WTC11 (cell line): ENCODE results near the gene CDK7. TPM values are rescaled to one million over a fixed set of nuclear protein-coding genes. Genes with fewer than 3 reads are reported as not detected.

Source experiments
- ATAC-seq: fragments of 200-7000 bp; cut with Tn5 transposase; 2 replicates; pipeline ENCODE4 v1.10.0; 2021; ENCODE audit warnings: mild to moderate bottlenecking, moderate library complexity
- CTCF ChIA-PET: fragments of 300-600 bp; sonication (Branson Sonifier 250); formaldehyde crosslinking; loops from one replicate; lab custom pipeline; 2021; ENCODE audit warnings: antibody characterized with exemption; lab: Charles Lee
- POLR2A ChIA-PET: fragments of 350-600 bp; sonication (Branson Sonifier 250); formaldehyde crosslinking; loops from one replicate; lab custom pipeline; 2021; ENCODE audit warnings: antibody characterized with exemption; lab: Charles Lee
- DNase-seq: peaks from one replicate; pipeline ENCODE4 v3.0.0; 2021; ENCODE audit warnings: low spot score
- H3K27ac Mint-ChIP-seq: 2 replicates; pipeline ENCODE4 v1.8.0; 2021; ENCODE audit warnings: mixed read lengths
- H3K27me3 Mint-ChIP-seq: 2 replicates; pipeline ENCODE4 v1.8.0; 2021; ENCODE audit warnings: low read depth, mild to moderate bottlenecking, moderate library complexity, mixed read lengths
- H3K36me3 Mint-ChIP-seq: 2 replicates; pipeline ENCODE4 v1.8.0; 2021; ENCODE audit warnings: mixed read lengths
- H3K4me1 Mint-ChIP-seq: 2 replicates; pipeline ENCODE4 v1.8.0; 2022; ENCODE audit warnings: mixed read lengths
- H3K4me3 Mint-ChIP-seq: 2 replicates; pipeline ENCODE4 v1.8.0; 2021; ENCODE audit warnings: mild to moderate bottlenecking, moderate library complexity, mixed read lengths
- H3K9me3 Mint-ChIP-seq: 2 replicates; pipeline ENCODE4 v1.8.0; 2021; ENCODE audit warnings: mixed read lengths
- ATF1 ChIP-seq: sonication (generic); formaldehyde crosslinking; IDR thresholded peaks from 2 replicates; pipeline ENCODE4 v1.8.1; 2023; ENCODE audit warnings: mild to moderate bottlenecking, moderate library complexity, missing genetic modification reagents
- CTCF ChIP-seq: fragments of 200-600 bp; IDR thresholded peaks from 2 replicates; pipeline ENCODE4 v1.8.0; 2022; ENCODE audit warnings: antibody characterized with exemption
- EMX1 ChIP-seq: fragments of 250-450 bp; sonication (Bioruptor Pico); IDR thresholded peaks from 2 replicates; pipeline ENCODE4 v1.8.0; 2021; ENCODE audit warnings: mild to moderate bottlenecking
- FOXJ3 ChIP-seq: sonication (generic); formaldehyde crosslinking; IDR thresholded peaks from 2 replicates; pipeline ENCODE4 v1.9.0; 2021; ENCODE audit warnings: missing genetic modification reagents, mild to moderate bottlenecking, borderline replicate concordance
- GABPB1 ChIP-seq: sonication (generic); formaldehyde crosslinking; IDR thresholded peaks from 2 replicates; pipeline ENCODE4 v1.8.1; 2023; ENCODE audit warnings: mild to moderate bottlenecking, missing genetic modification reagents
- GTF2I ChIP-seq: fragments of 250-450 bp; sonication (Bioruptor Pico); conservative IDR thresholded peaks from 2 replicates; pipeline ENCODE4 v1.4.0; 2021; ENCODE audit warnings: mild to moderate bottlenecking
- NFATC4 ChIP-seq: fragments of 250-450 bp; sonication (Bioruptor Pico); IDR thresholded peaks from 2 replicates; pipeline ENCODE4 v1.9.0; 2021; ENCODE audit warnings: mild to moderate bottlenecking
- RELA ChIP-seq: sonication (generic); formaldehyde crosslinking; IDR thresholded peaks from 2 replicates; pipeline ENCODE4 v1.8.1; 2022; ENCODE audit warnings: missing genetic modification reagents, mild to moderate bottlenecking, borderline replicate concordance
- SMAD3 ChIP-seq: sonication (generic); formaldehyde crosslinking; IDR thresholded peaks from 2 replicates; pipeline ENCODE4 v1.8.0; 2022; ENCODE audit warnings: missing genetic modification reagents, mild to moderate bottlenecking, borderline replicate concordance
- ZMAT4 ChIP-seq: fragments of 250-450 bp; sonication (Bioruptor Pico); IDR thresholded peaks from 2 replicates; pipeline ENCODE4 v1.9.0; 2021; ENCODE audit warnings: mild to moderate bottlenecking
- ZNF396 ChIP-seq: fragments of 250-450 bp; sonication (Bioruptor Pico); IDR thresholded peaks from 2 replicates; pipeline ENCODE4 v1.8.0; 2021; ENCODE audit warnings: mild to moderate bottlenecking, moderate library complexity, borderline replicate concordance
- total RNA-seq: library from RNA; stranded (reverse); gene quantifications from 3 replicates; pipeline ENCODE4 v1.2.3, GENCODE V29; 2021
- TF ChIP-seq, protein P1 (sequence below): sonication (generic); formaldehyde crosslinking; IDR thresholded peaks from 2 replicates; pipeline ENCODE4 v1.8.1; 2022; ENCODE audit warnings: mild to moderate bottlenecking, moderate library complexity, missing genetic modification reagents
- TF ChIP-seq, protein P2 (sequence below): fragments of 250-450 bp; sonication (Bioruptor Pico); IDR thresholded peaks from 2 replicates; pipeline ENCODE4 v1.8.0; 2021; ENCODE audit warnings: mild to moderate bottlenecking
- TF ChIP-seq, protein P3 (sequence below): sonication (generic); formaldehyde crosslinking; IDR thresholded peaks from 2 replicates; pipeline ENCODE4 v1.8.0; 2022; ENCODE audit warnings: mild to moderate bottlenecking, missing genetic modification reagents
- TF ChIP-seq, protein P4 (sequence below): fragments of 250-450 bp; sonication (Bioruptor Pico); IDR thresholded peaks from 2 replicates; pipeline ENCODE4 v1.9.0; 2021; ENCODE audit warnings: mild to moderate bottlenecking, borderline replicate concordance

The CDK7 gene
- total RNA-seq, 1 experiment from 2014 or later, result 62.7 TPM

- DNase-seq (no peak), ATAC-seq (no peak)
- peak; percentile 50; the same call in 1 of the 2 replicates for TF ChIP-seq GABPB1 (CRISPR knock-in tag)
- TF ChIP-seq RELA, result no peak
- no peak overlapping the region for H3K27ac Mint-ChIP-seq
- peaks cover 52% of the 10 kb centered on the region for H3K36me3 Mint-ChIP-seq
- H3K4me1 Mint-ChIP-seq, result no peaks in the 10 kb centered on the region
- no peaks in the 10 kb centered on the region for H3K27me3 Mint-ChIP-seq
- H3K4me3 Mint-ChIP-seq, result no peak overlapping the region
- ChIA-PET POLR2A (no interaction called here), CTCF (no interaction called here)
- H3K9me3 Mint-ChIP-seq, result no peaks in the 10 kb centered on the region
Measured at GRCh38 chr5:69206528-69207190, 28.0 kb upstream of the CDK7 start.

GRCh38 chr5:69209602-69210001 lies 25.1 kb upstream of the CDK7 start:
- POLR2A ChIA-PET, result interaction anchor here (0.5 kb wide), 1 partner anchor 43 kb away, joined by 7 read pairs; no protein-coding TSS in a partner anchor
- H3K9me3 Mint-ChIP-seq, result no peaks in the 10 kb centered on the region
- no peak overlapping the region for H3K27ac Mint-ChIP-seq
- no peaks in the 10 kb centered on the region for H3K27me3 Mint-ChIP-seq
- no peak for DNase-seq
- CTCF ChIA-PET, result interaction anchor here (3.0 kb wide), 1 partner anchor 116 kb away, joined by 10 read pairs; the partner anchor contains the start of gene SLC30A5
- H3K36me3 Mint-ChIP-seq, result peaks cover 38% of the 10 kb centered on the region
- ATAC-seq, result no peak
- no peaks in the 10 kb centered on the region for H3K4me1 Mint-ChIP-seq
- H3K4me3 Mint-ChIP-seq, result no peak overlapping the region
- TF ChIP-seq, protein P1, sequence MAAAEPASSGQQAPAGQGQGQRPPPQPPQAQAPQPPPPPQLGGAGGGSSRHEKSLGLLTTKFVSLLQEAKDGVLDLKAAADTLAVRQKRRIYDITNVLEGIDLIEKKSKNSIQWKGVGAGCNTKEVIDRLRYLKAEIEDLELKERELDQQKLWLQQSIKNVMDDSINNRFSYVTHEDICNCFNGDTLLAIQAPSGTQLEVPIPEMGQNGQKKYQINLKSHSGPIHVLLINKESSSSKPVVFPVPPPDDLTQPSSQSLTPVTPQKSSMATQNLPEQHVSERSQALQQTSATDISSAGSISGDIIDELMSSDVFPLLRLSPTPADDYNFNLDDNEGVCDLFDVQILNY (CRISPR knock-in tag), result no peak
- TF ChIP-seq ZMAT4 (CRISPR knock-in tag) (no peak), SMAD3 (CRISPR knock-in tag) (no peak), GTF2I (CRISPR knock-in tag) (no peak), EMX1 (CRISPR knock-in tag) (no peak), NFATC4 (CRISPR knock-in tag) (no peak), FOXJ3 (no peak), CTCF (no peak), ATF1 (CRISPR knock-in tag) (no peak), ZNF396 (CRISPR knock-in tag) (no peak)
- TF ChIP-seq, protein P2, sequence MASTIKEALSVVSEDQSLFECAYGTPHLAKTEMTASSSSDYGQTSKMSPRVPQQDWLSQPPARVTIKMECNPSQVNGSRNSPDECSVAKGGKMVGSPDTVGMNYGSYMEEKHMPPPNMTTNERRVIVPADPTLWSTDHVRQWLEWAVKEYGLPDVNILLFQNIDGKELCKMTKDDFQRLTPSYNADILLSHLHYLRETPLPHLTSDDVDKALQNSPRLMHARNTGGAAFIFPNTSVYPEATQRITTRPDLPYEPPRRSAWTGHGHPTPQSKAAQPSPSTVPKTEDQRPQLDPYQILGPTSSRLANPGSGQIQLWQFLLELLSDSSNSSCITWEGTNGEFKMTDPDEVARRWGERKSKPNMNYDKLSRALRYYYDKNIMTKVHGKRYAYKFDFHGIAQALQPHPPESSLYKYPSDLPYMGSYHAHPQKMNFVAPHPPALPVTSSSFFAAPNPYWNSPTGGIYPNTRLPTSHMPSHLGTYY (CRISPR knock-in tag), result no peak
- TF ChIP-seq, protein P3, sequence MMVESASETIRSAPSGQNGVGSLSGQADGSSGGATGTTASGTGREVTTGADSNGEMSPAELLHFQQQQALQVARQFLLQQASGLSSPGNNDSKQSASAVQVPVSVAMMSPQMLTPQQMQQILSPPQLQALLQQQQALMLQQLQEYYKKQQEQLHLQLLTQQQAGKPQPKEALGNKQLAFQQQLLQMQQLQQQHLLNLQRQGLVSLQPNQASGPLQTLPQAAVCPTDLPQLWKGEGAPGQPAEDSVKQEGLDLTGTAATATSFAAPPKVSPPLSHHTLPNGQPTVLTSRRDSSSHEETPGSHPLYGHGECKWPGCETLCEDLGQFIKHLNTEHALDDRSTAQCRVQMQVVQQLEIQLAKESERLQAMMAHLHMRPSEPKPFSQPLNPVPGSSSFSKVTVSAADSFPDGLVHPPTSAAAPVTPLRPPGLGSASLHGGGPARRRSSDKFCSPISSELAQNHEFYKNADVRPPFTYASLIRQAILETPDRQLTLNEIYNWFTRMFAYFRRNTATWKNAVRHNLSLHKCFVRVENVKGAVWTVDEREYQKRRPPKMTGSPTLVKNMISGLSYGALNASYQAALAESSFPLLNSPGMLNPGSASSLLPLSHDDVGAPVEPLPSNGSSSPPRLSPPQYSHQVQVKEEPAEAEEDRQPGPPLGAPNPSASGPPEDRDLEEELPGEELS (CRISPR knock-in tag), result no peak
- TF ChIP-seq, protein P4, sequence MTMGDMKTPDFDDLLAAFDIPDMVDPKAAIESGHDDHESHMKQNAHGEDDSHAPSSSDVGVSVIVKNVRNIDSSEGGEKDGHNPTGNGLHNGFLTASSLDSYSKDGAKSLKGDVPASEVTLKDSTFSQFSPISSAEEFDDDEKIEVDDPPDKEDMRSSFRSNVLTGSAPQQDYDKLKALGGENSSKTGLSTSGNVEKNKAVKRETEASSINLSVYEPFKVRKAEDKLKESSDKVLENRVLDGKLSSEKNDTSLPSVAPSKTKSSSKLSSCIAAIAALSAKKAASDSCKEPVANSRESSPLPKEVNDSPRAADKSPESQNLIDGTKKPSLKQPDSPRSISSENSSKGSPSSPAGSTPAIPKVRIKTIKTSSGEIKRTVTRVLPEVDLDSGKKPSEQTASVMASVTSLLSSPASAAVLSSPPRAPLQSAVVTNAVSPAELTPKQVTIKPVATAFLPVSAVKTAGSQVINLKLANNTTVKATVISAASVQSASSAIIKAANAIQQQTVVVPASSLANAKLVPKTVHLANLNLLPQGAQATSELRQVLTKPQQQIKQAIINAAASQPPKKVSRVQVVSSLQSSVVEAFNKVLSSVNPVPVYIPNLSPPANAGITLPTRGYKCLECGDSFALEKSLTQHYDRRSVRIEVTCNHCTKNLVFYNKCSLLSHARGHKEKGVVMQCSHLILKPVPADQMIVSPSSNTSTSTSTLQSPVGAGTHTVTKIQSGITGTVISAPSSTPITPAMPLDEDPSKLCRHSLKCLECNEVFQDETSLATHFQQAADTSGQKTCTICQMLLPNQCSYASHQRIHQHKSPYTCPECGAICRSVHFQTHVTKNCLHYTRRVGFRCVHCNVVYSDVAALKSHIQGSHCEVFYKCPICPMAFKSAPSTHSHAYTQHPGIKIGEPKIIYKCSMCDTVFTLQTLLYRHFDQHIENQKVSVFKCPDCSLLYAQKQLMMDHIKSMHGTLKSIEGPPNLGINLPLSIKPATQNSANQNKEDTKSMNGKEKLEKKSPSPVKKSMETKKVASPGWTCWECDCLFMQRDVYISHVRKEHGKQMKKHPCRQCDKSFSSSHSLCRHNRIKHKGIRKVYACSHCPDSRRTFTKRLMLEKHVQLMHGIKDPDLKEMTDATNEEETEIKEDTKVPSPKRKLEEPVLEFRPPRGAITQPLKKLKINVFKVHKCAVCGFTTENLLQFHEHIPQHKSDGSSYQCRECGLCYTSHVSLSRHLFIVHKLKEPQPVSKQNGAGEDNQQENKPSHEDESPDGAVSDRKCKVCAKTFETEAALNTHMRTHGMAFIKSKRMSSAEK (CRISPR knock-in tag), result no peak
